ENCODE data around the gene OR8B12. TPM values are rescaled to one million over a fixed set of nuclear protein-coding genes. Genes with fewer than 3 reads are reported as not detected.
"Not testable (repeated sequence)": the region's sequence is repeated elsewhere in the genome, so short reads cannot be mapped to it uniquely, and the experiment has no call there.

Gene OR8B12
- total RNA-seq, 1 donor from 2014 or later = not detected

DNA sequence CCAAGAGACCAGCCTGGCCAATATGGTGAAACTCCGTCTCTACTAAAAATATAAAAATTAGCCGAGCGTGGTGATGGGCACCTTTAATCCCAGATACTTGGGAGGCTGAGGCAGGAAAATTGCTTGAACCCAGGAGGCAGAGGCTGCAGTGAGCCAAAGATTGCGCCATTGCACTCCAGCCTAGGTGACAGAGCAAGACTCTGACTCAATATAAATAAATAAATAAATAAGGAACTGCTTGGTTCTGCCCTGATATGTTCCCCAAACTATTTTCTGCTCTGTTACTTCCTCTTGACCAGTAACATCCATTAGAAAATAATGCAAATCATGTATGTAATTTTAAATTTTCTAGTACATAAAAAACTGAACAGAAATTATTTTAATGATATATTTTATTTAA lies 28.8 kb downstream of the OR8B12 start:
- intact Hi-C loops (cut with micrococcal nuclease); H3K27me3 Mint-ChIP-seq (ENCODE audit: insufficient read depth); H3K36me3 Mint-ChIP-seq (ENCODE audit: low read depth); H3K9me3 Mint-ChIP-seq; H3K4me1 Mint-ChIP-seq (ENCODE audit: low read depth); H3K27ac Mint-ChIP-seq; H3K4me3 Mint-ChIP-seq; DNase-seq (ENCODE audit: low spot score): not testable (repeated sequence)

DNA sequence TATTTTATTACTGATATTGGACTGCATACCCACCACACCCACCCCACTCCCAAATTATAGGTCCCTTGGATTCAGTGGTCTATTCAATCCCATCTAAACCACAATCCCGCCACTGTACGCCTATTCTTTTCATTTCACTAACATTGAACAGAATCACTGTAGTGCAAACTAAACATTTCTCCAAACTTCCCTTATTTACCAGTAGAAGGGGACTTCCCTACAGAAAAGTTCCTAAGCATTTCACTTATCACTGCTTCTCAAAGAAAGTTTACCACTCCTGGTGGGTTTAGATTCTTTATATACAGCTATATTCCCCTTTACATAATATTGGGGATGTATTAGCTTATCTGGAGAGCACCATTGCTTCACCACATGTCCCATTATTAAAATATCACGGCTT lies 29.3 kb downstream of the OR8B12 start:
- H3K36me3 Mint-ChIP-seq (ENCODE audit: low read depth) = no peaks in the 10 kb centered on the region
- H3K9me3 Mint-ChIP-seq = no peaks in the 10 kb centered on the region
- no peak overlapping the region for H3K4me3 Mint-ChIP-seq
- peaks cover 2% of the 10 kb centered on the region for H3K27me3 Mint-ChIP-seq (ENCODE audit: insufficient read depth)
- no peak overlapping the region for H3K27ac Mint-ChIP-seq
- DNase-seq (ENCODE audit: low spot score) = no peak
- intact Hi-C loops (cut with micrococcal nuclease) = no loop called here
- no peaks in the 10 kb centered on the region for H3K4me1 Mint-ChIP-seq (ENCODE audit: low read depth)

DNA sequence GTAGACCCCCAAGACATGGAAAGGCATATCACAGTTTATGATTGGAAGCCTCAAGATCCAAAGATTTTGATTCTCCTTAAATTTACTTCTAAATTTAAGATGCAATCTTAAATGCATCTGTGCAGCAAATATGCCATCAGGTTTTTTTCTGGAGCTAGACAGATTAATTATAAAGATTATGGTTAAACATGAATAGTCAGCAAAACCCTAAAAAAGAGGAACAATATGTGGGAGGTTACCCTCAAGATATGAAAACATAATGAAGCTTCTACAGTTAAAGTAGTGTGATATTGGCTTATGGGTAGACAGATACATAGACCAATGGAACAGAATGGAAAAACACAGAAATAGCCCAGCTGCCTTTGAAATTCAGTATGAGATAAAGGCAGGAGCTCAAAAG lies 31.7 kb downstream of the OR8B12 start:
- Mint-ChIP-seq H3K27ac (no peak overlapping the region), H3K9me3 (no peaks in the 10 kb centered on the region), H3K36me3 (ENCODE audit: low read depth) (no peaks in the 10 kb centered on the region), H3K4me3 (no peak overlapping the region), H3K4me1 (ENCODE audit: low read depth) (no peaks in the 10 kb centered on the region), H3K27me3 (ENCODE audit: insufficient read depth) (peaks cover 2% of the 10 kb centered on the region)
- DNase-seq (ENCODE audit: low spot score) = no peak
- intact Hi-C loops (cut with micrococcal nuclease) = no loop called here

DNA sequence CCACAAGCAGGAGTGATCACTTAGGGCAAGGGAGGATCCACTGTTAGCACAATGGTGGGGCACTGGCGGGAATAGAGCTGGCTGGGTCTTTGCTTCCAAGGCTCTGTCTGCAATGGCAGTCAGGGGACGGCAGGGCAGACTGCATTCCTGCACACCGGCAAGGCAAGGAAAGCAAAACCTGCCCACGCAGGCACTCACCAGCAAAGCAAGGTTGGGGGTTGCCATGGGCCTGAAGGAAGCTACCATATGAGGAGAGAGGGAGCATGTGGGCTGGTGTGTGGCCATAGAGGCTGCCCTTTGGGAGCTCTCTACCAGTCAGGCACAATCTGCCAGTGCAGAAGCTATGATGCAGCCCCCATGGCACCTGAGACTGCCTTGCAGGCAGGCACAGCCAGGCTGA lies 33.2 kb downstream of the OR8B12 start:
- Mint-ChIP-seq H3K27ac (no peak overlapping the region), H3K4me1 (ENCODE audit: low read depth) (no peaks in the 10 kb centered on the region), H3K4me3 (no peak overlapping the region), H3K36me3 (ENCODE audit: low read depth) (no peaks in the 10 kb centered on the region), H3K9me3 (no peaks in the 10 kb centered on the region), H3K27me3 (ENCODE audit: insufficient read depth) (peaks cover 2% of the 10 kb centered on the region)
- DNase-seq (ENCODE audit: low spot score) = no peak
- intact Hi-C loops (cut with micrococcal nuclease) = no loop called here

DNA sequence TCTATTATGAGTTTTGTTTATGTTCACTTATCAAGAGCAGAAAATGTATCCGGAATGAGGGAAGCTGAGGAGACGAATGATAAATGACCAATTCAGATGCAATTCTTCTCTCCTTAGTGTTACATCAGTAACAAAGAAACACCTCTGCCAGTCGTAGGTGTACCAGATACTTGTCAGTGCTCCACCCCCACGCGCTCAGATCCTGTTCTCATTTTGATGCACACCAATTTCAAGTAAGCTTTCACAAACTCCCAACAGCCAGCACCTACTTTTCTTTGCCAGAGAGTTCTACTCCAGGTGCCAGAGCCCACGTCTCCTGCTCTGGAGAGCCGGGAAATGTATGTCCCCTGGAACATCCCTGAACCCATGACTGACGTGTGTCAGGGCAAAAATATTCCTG lies 43.7 kb downstream of the OR8B12 start:
- no peak for DNase-seq (ENCODE audit: low spot score)
- Mint-ChIP-seq H3K27ac (no peak overlapping the region), H3K36me3 (ENCODE audit: low read depth) (no peaks in the 10 kb centered on the region), H3K9me3 (no peaks in the 10 kb centered on the region), H3K4me3 (no peak overlapping the region), H3K4me1 (ENCODE audit: low read depth) (no peaks in the 10 kb centered on the region), H3K27me3 (ENCODE audit: insufficient read depth) (peaks cover 4% of the 10 kb centered on the region)
- intact Hi-C loops (cut with micrococcal nuclease) = no loop called here

DNA sequence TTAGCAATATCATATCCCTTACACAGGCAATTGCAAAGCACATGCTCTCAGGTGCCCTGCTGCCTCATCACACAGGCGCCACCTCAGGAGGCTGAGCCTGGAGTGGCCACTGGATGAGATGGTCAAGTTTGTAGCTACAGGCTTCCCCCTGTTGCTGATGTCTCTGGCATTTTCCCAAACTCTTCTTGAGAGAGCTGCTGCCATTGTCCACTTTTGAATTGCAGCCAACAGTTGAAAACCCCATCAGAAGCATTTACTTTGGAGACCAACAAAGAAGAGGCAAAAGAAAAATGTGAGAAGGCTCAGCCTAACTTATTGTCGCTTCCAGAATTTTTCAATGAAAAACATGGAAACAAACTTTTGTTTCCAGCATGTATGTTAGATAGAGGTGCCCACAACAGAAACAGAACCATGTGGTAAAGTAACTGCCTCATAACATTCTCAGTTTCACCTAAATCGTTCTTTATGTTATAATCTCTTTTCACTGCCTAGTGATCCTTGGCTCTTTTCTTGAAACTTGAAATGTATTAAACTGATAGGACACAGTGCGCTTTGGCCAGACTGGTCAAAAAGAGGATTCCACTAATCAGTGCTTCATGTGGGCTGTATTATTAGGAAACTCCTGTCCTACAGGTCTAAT lies 50.3 kb downstream of the OR8B12 start:
- intact Hi-C loops (cut with micrococcal nuclease) = no loop called here
- Mint-ChIP-seq H3K4me1 (ENCODE audit: low read depth) (no peaks in the 10 kb centered on the region), H3K27ac (no peak overlapping the region), H3K36me3 (ENCODE audit: low read depth) (no peaks in the 10 kb centered on the region), H3K4me3 (no peak overlapping the region), H3K27me3 (ENCODE audit: insufficient read depth) (peaks cover 6% of the 10 kb centered on the region), H3K9me3 (no peaks in the 10 kb centered on the region)
- DNase-seq (ENCODE audit: low spot score) = no peak

Other genes starting within 250 kb of the OR8B12 start
- gene OR8D1, start 229.7 kb downstream of the OR8B12 start, total RNA-seq = not detected in 2 replicates
- gene OR8D2, start 223.5 kb downstream of the OR8B12 start, total RNA-seq = not detected in 2 replicates
- gene OR8B2, start 159.2 kb downstream of the OR8B12 start, total RNA-seq = not detected in 2 replicates
- gene OR8B3, start 144.6 kb downstream of the OR8B12 start, total RNA-seq = not detected in 2 replicates
- not detected in 2 replicates for gene OR8B4, start 118.8 kb downstream of the OR8B12 start, total RNA-seq
- not detected in 2 replicates for gene OR8B8, start 98.0 kb downstream of the OR8B12 start, total RNA-seq
- not detected in 2 replicates for gene OR8A1, start 26.3 kb upstream of the OR8B12 start, total RNA-seq
- gene PANX3, start 67.8 kb upstream of the OR8B12 start, total RNA-seq = not detected in 2 replicates
- 35.1 and 35.4 TPM in 2 replicates for gene TBRG1, start 79.2 kb upstream of the OR8B12 start, total RNA-seq
- 4.9 and 5.2 TPM in 2 replicates for gene SIAE, start 130.1 kb upstream of the OR8B12 start, total RNA-seq
- gene SPA17, start 130.2 kb upstream of the OR8B12 start, total RNA-seq = 1.7 and 2.4 TPM in 2 replicates
- gene NRGN, start 196.3 kb upstream of the OR8B12 start, total RNA-seq = 3.9 and 6.1 TPM in 2 replicates
- gene VSIG2, start 208.6 kb upstream of the OR8B12 start, total RNA-seq = not detected in 2 replicates
- 0.52 and 0.64 TPM in 2 replicates for gene ESAM, start 218.6 kb upstream of the OR8B12 start, total RNA-seq